T-cell (primary cell): Measurements from ENCODE around the gene COL4A6. TPM values are rescaled to one million over a fixed set of nuclear protein-coding genes. Genes with fewer than 3 reads are reported as not detected.
A peak's percentile ranks its signal among the peaks of the same experiment; 100 is the strongest.

ENCODE experiments used
- ATAC-seq, 4 experiments: fragments of 200-7000 bp in 3 of 4; fragments of 150-1000 bp in 1 of 4; cut with Tn5 transposase; replicated peaks in 1 of 4; 1 replicate in 3 of 4; 2 replicates in 1 of 4; pipeline ENCODE4 v1.10.0; 2021; ENCODE audit warnings: moderate library complexity in 3 of 4, mild to moderate bottlenecking in 2 of 4, moderate number of reproducible peaks in 1 of 4
- CTCF ChIA-PET, 2 donors: fragments of 300-600 bp; sonication (Branson Sonifier 250); formaldehyde crosslinking; loops; one replicate each; lab custom pipeline; 2022; ENCODE audit warnings: antibody characterized with exemption in 2 of 2; lab: Charles Lee
- POLR2A ChIA-PET, 2 donors: fragments of 300-600 bp; sonication (Branson Sonifier 250); formaldehyde crosslinking; loops; one replicate each; lab custom pipeline; 2022; ENCODE audit warnings: antibody characterized with exemption in 2 of 2; lab: Charles Lee
- DNase-seq, 35 experiments: peaks; one replicate each; pipeline versions ENCODE4 v3.0.0 to v3.0.0-alpha.2; 2013 to 2023
- H3K27ac ChIP-seq: one replicate; pipeline ENCODE4 v1.5.1; 2013; ENCODE audit warnings: low read length
- H3K27me3 ChIP-seq, 2 experiments: replicated peaks in 1 of 2; 1 replicate in 1 of 2; 2 replicates in 1 of 2; pipeline versions ENCODE4 v1.6.1 to v1.7.0; 2013; ENCODE audit warnings: low read length in 1 of 2, mixed read lengths in 1 of 2; ENCODE audit not compliant: control insufficient read depth in 2 of 2, insufficient read depth in 2 of 2; ENCODE audit errors: extremely low read depth in 1 of 2
- H3K36me3 ChIP-seq, 2 donors: 1 replicate in 1 of 2; 2 replicates in 1 of 2; pipeline versions ENCODE4 v1.6.1 to v1.7.0; 2013; ENCODE audit warnings: low read length in 1 of 2; ENCODE audit not compliant: control insufficient read depth in 2 of 2, insufficient read depth in 1 of 2; ENCODE audit errors: extremely low read depth in 1 of 2
- H3K4me1 ChIP-seq, 2 experiments: 1 replicate in 1 of 2; 2 replicates in 1 of 2; pipeline versions ENCODE4 v1.6.1 to v1.7.0; 2013; ENCODE audit warnings: low read length in 2 of 2, mixed read lengths in 1 of 2; ENCODE audit not compliant: insufficient read depth in 2 of 2, control insufficient read depth in 1 of 2; ENCODE audit errors: extremely low read depth in 1 of 2
- H3K4me3 ChIP-seq, 2 donors: 1 replicate in 1 of 2; 2 replicates in 1 of 2; pipeline versions ENCODE4 v1.5.1 to v1.7.0; 2013; ENCODE audit warnings: mild to moderate bottlenecking in 2 of 2, low read length in 1 of 2, moderate library complexity in 1 of 2; ENCODE audit not compliant: control insufficient read depth in 1 of 2; ENCODE audit errors: extremely low read depth in 1 of 2
- H3K9me3 ChIP-seq: 2 replicates; pipeline ENCODE4 v1.7.0; 2013
- H3K27ac Mint-ChIP-seq, 2 donors: one replicate each; pipeline ENCODE4 v1.8.0; 2020 to 2021; ENCODE audit warnings: mild to moderate bottlenecking in 2 of 2, mixed read lengths in 2 of 2
- H3K27me3 Mint-ChIP-seq, 2 donors: one replicate each; pipeline ENCODE4 v1.8.0; 2021 to 2022; ENCODE audit warnings: mixed read lengths in 2 of 2
- H3K36me3 Mint-ChIP-seq: one replicate; pipeline ENCODE4 v1.8.0; 2021; ENCODE audit warnings: mixed read lengths
- H3K4me1 Mint-ChIP-seq, 3 donors: one replicate each; pipeline ENCODE4 v1.8.0; 2020 to 2022; ENCODE audit warnings: mixed read lengths in 3 of 3, mild to moderate bottlenecking in 1 of 3
- H3K4me3 Mint-ChIP-seq, 3 donors: one replicate each; pipeline ENCODE4 v1.8.0; 2020 to 2022; ENCODE audit warnings: mild to moderate bottlenecking in 3 of 3, mixed read lengths in 3 of 3, moderate library complexity in 3 of 3
- H3K9me3 Mint-ChIP-seq, 3 donors: one replicate each; pipeline ENCODE4 v1.8.0; 2020 to 2022; ENCODE audit warnings: mixed read lengths in 3 of 3
- WGBS: methylation state at CpG from one replicate; pipeline ENCODE4 v1.1.5; 2013; ENCODE audit warnings: missing lambda C conversion rate; ENCODE audit not compliant: insufficient coverage; 5-methylcytosine and 5-hydroxymethylcytosine counted together
- total RNA-seq, 35 experiments: library from RNA in 6 of 35; stranded (reverse) in 6 of 35; fragments of 120-200 nt in 1 of 35; gene quantifications; one replicate each; pipeline versions ENCODE4 v1.2.1 to v1.2.4 and lab custom pipeline; 2013 to 2026

Gene COL4A6
- total RNA-seq, 5 donors from 2014 or later (not counting 1 experiment from before 2014, with no cell fraction given): 0.03 to 0.22 (median 0.20) TPM; not detected in 2

- Mint-ChIP-seq H3K4me1 (no peaks in the 10 kb centered on the region), H3K36me3 (peaks cover 10% of the 10 kb centered on the region), H3K4me3 (no peak overlapping the region), H3K27ac (no peak overlapping the region), H3K9me3 (no peaks in the 10 kb centered on the region), H3K27me3 (peaks cover 0 to 5% of the 10 kb centered on the region in 2 donors)
- Histone ChIP-seq H3K4me1 (no peaks in the 10 kb centered on the region), H3K4me3 (no peak overlapping the region), H3K27ac (no peak overlapping the region), H3K27me3 (no peaks in the 10 kb centered on the region), H3K36me3 (peaks cover 0 to 9% of the 10 kb centered on the region in 2 donors), H3K9me3 (no peaks in the 10 kb centered on the region)
- WGBS: 100% methylated on average over 2 of the region's 3 CpGs
- CTCF ChIA-PET: no interaction called here
- POLR2A ChIA-PET: no interaction called here
- ATAC-seq (no peak), DNase-seq (no peak)
These were observed 280.6 kb downstream of the COL4A6 start for GRCh38 chrX:108157628-108158027.

GRCh38 chrX:108156934-108157466 is 281.2 kb downstream of the COL4A6 start:
- H3K36me3 ChIP-seq: peaks cover 0 to 9% of the 10 kb centered on the region in 2 donors
- no peak overlapping the region for H3K27ac ChIP-seq
- Mint-ChIP-seq H3K27ac (no peak overlapping the region), H3K4me3 (no peak overlapping the region), H3K27me3 (peaks cover 0 to 5% of the 10 kb centered on the region in 2 donors), H3K4me1 (no peaks in the 10 kb centered on the region), H3K9me3 (no peaks in the 10 kb centered on the region), H3K36me3 (peaks cover 10% of the 10 kb centered on the region)
- H3K4me3 ChIP-seq: no peak overlapping the region
- ATAC-seq (no peak), DNase-seq (no peak)
- no peaks in the 10 kb centered on the region for H3K9me3 ChIP-seq
- WGBS: 89% methylated on average over 3 of the region's 8 CpGs
- ChIA-PET POLR2A (no interaction called here), CTCF (no interaction called here)
- H3K4me1 ChIP-seq: no peaks in the 10 kb centered on the region
- no peaks in the 10 kb centered on the region for H3K27me3 ChIP-seq

GRCh38 chrX:108156082-108156481 is 282.1 kb downstream of the COL4A6 start:
- Histone ChIP-seq H3K9me3 (no peaks in the 10 kb centered on the region), H3K27ac (no peak overlapping the region), H3K4me3 (no peak overlapping the region), H3K4me1 (no peaks in the 10 kb centered on the region), H3K36me3 (peaks cover 0 to 9% of the 10 kb centered on the region in 2 donors), H3K27me3 (no peaks in the 10 kb centered on the region)
- no peak overlapping the region for H3K27ac Mint-ChIP-seq
- peaks cover 14% of the 10 kb centered on the region for H3K36me3 Mint-ChIP-seq
- H3K4me1 Mint-ChIP-seq: no peaks in the 10 kb centered on the region
- no peak for DNase-seq
- POLR2A ChIA-PET: no interaction called here
- no peak overlapping the region for H3K4me3 Mint-ChIP-seq
- no peaks in the 10 kb centered on the region for H3K9me3 Mint-ChIP-seq
- ATAC-seq: no peak
- no CpG with 5 or more reads among the region's 2 CpGs for WGBS
- CTCF ChIA-PET: no interaction called here
- H3K27me3 Mint-ChIP-seq: peaks cover 0 to 5% of the 10 kb centered on the region in 2 donors

- Histone ChIP-seq H3K36me3 (peaks cover 0 to 18% of the 10 kb centered on the region in 2 donors), H3K4me3 (no peak overlapping the region), H3K27ac (no peak overlapping the region), H3K27me3 (no peaks in the 10 kb centered on the region), H3K4me1 (no peaks in the 10 kb centered on the region), H3K9me3 (no peaks in the 10 kb centered on the region)
- H3K9me3 Mint-ChIP-seq: no peaks in the 10 kb centered on the region
- ATAC-seq (no peak), DNase-seq (no peak)
- H3K36me3 Mint-ChIP-seq: peaks cover 40% of the 10 kb centered on the region
- peaks cover 0 to 5% (median 3%) of the 10 kb centered on the region in 3 donors for H3K4me1 Mint-ChIP-seq
- ChIA-PET CTCF (no interaction called here), POLR2A (no interaction called here)
- no peak overlapping the region for H3K27ac Mint-ChIP-seq
- H3K4me3 Mint-ChIP-seq: no peak overlapping the region
- H3K27me3 Mint-ChIP-seq: peaks cover 0 to 11% of the 10 kb centered on the region in 2 donors
These were observed 289.7 kb downstream of the COL4A6 start for GRCh38 chrX:108148524-108148923.

GRCh38 chrX:108138814-108139702 is 299.2 kb downstream of the COL4A6 start:
- H3K27ac Mint-ChIP-seq: no peak overlapping the region
- POLR2A ChIA-PET: no interaction called here
- Histone ChIP-seq H3K27me3 (no peaks in the 10 kb centered on the region), H3K4me1 (no peaks in the 10 kb centered on the region), H3K27ac (no peak overlapping the region), H3K4me3 (no peak overlapping the region), H3K36me3 (peaks cover 4 to 28% of the 10 kb centered on the region in 2 donors), H3K9me3 (no peaks in the 10 kb centered on the region)
- no peak for ATAC-seq
- peaks cover 48% of the 10 kb centered on the region for H3K36me3 Mint-ChIP-seq
- CTCF ChIA-PET: no interaction called here
- H3K27me3 Mint-ChIP-seq: no peaks in the 10 kb centered on the region
- H3K9me3 Mint-ChIP-seq: no peaks in the 10 kb centered on the region
- no peak overlapping the region for H3K4me3 Mint-ChIP-seq
- H3K4me1 Mint-ChIP-seq: no peaks in the 10 kb centered on the region
- peak in 1 of 35 experiments; percentile 1 for DNase-seq
- WGBS: 100% methylated on average over 2 of the region's 7 CpGs

GRCh38 chrX:108134724-108135123 is 303.5 kb downstream of the COL4A6 start:
- CTCF ChIA-PET: no interaction called here
- Histone ChIP-seq H3K27me3 (no peaks in the 10 kb centered on the region), H3K9me3 (no peaks in the 10 kb centered on the region), H3K36me3 (peaks cover 4 to 36% of the 10 kb centered on the region in 2 donors), H3K27ac (no peak overlapping the region), H3K4me1 (no peaks in the 10 kb centered on the region), H3K4me3 (no peak overlapping the region)
- Mint-ChIP-seq H3K27me3 (peaks cover 0 to 7% of the 10 kb centered on the region in 2 donors), H3K27ac (no peak overlapping the region), H3K4me3 (no peak overlapping the region), H3K4me1 (no peaks in the 10 kb centered on the region), H3K36me3 (peaks cover 57% of the 10 kb centered on the region), H3K9me3 (no peaks in the 10 kb centered on the region)
- WGBS: no CpG with 5 or more reads among the region's 1 CpG
- POLR2A ChIA-PET: no interaction called here
- no peak for ATAC-seq
- DNase-seq: no peak
